GM12864 (cell line): ENCODE data around the gene ISY1.

Source experiments
- DNase-seq: peaks from one replicate; pipeline ENCODE4 v3.0.0-alpha.2; 2011; ENCODE audit warnings: low read depth
- H3K4me3 ChIP-seq: 2 replicates; pipeline ENCODE4 v1.5.1; 2011; ENCODE audit warnings: mild to moderate bottlenecking, low read depth, low read length, control low read depth
- TF ChIP-seq, protein P1 (sequence below): IDR thresholded peaks from 2 replicates; pipeline ENCODE4 v1.5.1; 2011; ENCODE audit warnings: low read depth, mild to moderate bottlenecking, moderate library complexity, low read length, control low read depth, inconsistent platforms; ENCODE audit errors: missing control alignments

ISY1 gene

DNA sequence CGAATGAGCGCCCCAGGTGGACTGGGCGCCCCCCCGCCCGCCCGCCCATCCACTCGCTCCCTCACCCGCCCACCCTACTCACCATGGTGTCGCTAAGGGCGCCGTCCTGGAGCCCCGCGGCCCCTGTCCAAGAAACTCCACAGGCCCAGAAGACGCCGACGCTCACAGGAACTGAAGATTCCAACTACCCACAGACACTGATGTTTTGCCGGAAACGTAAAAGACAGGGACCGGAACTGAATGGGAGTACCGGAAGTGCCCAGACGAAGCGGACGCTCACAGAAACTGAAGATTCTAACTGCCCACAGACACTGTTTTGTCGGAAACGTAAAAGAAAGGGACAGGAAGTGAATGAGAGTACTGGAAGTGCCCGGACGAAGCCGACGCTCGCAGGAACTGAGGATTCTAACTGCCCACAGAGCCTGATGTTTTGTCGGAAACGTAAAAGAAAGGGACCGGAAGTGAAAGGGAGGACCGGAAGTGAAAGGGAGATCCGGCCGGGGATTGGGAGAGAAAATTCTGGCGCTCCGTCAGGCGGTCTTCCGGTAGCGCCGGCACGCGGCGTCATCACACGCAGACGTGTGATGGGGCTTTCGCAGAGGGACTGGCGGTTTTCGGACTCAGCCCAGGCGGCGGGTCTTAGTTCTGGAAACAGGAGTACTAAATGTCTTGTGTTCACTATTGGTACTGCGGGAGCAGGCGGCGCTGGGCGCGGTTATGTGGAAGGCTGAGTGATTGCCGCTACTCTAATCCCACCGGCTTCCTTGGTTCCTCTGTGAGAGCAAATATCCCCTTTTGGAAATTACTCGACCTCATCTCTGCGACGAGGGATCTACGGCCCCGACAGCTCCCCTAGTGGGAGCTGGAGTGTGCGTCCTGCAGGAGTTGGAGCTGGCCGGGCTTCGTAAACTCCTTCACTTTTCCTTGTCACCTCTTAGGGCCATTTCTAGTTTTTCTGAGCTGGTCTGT is at the start of gene ISY1:
ISY1 (minus strand) TSS at position 173 of the 969 bp plus-strand sequence; CDS start at position 85, 88 bp downstream.
- TF ChIP-seq, protein P1, sequence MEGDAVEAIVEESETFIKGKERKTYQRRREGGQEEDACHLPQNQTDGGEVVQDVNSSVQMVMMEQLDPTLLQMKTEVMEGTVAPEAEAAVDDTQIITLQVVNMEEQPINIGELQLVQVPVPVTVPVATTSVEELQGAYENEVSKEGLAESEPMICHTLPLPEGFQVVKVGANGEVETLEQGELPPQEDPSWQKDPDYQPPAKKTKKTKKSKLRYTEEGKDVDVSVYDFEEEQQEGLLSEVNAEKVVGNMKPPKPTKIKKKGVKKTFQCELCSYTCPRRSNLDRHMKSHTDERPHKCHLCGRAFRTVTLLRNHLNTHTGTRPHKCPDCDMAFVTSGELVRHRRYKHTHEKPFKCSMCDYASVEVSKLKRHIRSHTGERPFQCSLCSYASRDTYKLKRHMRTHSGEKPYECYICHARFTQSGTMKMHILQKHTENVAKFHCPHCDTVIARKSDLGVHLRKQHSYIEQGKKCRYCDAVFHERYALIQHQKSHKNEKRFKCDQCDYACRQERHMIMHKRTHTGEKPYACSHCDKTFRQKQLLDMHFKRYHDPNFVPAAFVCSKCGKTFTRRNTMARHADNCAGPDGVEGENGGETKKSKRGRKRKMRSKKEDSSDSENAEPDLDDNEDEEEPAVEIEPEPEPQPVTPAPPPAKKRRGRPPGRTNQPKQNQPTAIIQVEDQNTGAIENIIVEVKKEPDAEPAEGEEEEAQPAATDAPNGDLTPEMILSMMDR, result peak; percentile 93
- peak within 1 kb of the TSS; percentile 89 for H3K4me3 ChIP-seq
- peak; percentile 92 for DNase-seq

DNA sequence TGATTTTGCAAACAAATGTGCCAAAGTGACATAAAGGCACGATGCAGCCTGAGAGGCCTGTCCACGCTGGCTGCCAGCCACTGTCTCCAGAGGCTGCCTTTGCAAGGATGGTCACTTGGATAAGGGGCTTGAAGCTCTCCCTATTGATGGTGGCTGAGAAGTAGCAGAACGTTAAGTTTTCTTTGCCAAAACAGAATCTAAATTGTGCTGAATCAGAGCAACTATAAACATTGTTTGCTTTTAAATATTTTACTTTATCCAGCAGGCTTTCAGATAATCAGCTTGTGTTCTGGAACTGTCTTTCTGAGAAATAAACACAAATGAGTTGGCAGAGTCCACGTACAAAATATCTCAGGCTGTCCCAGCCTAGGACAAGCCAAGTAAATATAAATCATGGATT is 46.6 kb upstream of the ISY1 start:
- TF ChIP-seq, protein P1, result no peak
- DNase-seq, result no peak

DNA sequence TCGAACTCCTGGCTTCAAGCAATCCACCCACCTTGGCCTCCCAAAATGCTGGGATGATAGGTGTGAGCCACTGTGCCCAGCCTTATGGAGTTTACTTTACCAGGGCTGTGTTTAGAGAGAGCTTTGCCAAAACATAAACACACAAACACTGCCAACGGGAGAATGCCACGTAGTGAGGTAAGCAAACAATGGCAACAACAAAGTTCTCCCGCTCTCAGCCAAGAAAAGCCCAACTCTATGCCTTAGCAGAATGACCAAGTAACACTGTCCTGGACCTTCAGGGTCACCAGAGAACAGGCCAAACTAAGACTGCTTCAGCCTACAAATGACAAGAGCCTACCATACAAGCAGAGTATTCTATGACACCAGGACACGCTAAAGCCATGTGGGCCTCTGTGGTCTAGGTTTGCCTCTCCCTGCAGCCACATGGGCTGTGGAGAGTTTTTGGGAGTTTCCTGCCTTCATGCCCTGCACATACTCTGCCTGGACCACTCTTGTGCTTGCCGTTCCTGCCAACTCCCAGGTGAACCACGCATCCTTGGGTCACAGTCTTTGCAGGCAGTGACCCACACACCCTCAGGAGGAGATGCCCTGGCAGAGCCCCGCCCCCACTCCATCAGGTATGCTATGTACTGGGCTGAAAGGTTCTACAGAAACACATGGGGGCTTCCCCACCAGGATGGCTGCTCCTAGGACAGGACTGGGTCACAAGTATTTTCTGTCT is 44.4 kb upstream of the ISY1 start:
- DNase-seq, result no peak
- TF ChIP-seq, protein P1, result no peak
- H3K4me3 ChIP-seq, result no peak overlapping the region

More for the DNA sequence above, 46.6 kb upstream of the ISY1 start:
- H3K4me3 ChIP-seq, result no peak overlapping the region

DNA sequence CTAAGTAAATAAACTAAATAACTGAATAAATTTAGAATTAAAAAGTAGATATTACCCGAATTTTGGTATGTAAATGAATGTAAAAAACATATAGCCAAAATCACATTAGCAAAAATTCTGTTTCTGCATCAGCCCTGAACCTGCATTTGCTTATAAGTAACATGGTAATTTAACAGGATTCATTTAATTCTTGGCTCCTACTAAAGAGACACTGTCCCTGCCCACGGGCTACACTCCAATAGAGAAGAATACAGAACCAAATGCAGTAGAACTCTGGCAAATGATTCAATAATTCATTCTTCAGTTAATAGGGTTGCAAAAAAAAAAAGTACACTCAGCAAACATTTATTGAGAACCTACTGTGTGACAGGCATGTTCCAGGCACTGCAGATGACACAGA is 43.6 kb upstream of the ISY1 start:
- TF ChIP-seq, protein P1, result no peak
- no peak overlapping the region for H3K4me3 ChIP-seq
- no peak for DNase-seq

DNA sequence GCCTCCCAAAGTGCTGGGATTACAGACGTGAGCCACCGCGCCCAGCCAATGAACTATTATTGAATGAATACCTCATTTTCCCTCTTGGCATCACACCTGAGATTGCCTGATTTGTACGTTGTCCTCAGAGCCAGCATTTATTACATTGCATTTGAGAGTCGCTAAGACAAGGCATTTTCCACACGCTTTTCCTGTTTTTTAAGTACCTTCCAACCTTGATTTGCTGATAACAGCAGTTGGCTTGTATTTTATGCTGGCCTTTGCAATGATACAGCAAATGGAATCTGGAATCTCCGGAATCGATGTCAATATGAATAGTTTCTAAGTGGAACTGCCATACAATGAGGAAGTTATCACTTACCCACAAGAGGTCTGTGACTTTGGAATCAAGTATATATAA is 38.5 kb upstream of the ISY1 start:
- TF ChIP-seq, protein P1, result no peak
- H3K4me3 ChIP-seq, result no peak overlapping the region
- DNase-seq, result no peak

DNA sequence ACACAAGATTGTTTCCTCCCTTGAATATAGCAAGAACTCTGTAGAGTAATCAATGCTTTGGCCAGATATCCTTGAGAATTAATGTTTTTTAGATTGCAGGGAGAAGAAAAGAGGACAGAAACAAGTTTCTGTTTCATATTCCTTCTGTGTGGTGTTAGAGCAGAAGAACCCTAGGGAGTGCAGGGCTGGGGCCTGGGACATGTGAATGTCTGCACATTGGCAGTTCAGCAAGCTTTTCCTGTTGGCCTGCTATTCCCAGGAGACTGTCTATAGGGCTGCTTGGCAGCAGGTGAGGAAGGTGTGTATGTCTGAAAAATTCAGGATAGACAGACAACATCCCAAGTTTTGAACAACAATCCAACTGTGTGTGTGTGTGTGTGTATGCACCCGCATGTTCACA is 36.5 kb upstream of the ISY1 start:
- TF ChIP-seq, protein P1, result no peak
- no peak for DNase-seq
- no peak overlapping the region for H3K4me3 ChIP-seq
